ENCODE results near the gene AGBL1. TPM values are rescaled to one million over a fixed set of nuclear protein-coding genes. Genes with fewer than 3 reads are reported as not detected.

The AGBL1 gene
- total and polyA plus RNA-seq, 2 experiments from 2014 or later = not detected

DNA sequence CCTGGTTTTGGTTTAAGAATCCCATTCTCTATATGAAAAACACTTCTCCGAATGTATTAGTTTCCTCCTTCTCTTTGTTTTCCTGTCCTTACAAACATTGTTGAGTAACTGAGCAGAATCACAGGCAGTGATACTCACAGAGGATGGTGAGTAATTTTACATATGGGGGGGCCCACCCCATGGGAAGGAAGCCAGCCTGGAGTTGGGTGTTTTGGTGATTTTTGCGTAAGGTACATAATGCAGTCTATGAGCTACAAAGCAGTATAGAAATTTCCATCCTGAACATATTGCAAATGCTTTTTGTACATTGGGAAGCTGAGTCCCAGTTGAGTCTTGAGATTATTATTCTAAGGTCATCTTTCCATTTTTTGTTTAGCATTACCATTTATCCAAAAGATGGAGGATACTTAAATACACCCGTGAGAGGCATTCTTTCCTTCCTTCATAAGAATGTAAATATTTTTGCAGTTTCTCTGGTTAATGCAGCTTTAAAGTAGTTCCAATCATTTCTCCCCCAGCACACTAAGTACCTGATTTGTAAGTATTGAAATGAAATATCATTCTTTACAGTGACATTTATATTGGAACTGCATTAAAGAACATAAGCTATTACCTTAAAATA, 476.8 kb downstream of the AGBL1 start:
- in situ Hi-C loops (cut with MboI) = no loop called here
- WGBS, 2 experiments (ENCODE audit: low coverage in 1 of 2, low lambda C conversion rate in 2 of 2, missing lambda C conversion rate in 2 of 2) = 18 to 22% methylated on average over 3 of the region's 3 CpGs
- Histone ChIP-seq H3F3A (ENCODE audit: insufficient read depth) (no peaks in the 10 kb centered on the region), H3K4me3 (no peak overlapping the region), H3K4me1 (ENCODE audit: insufficient read depth) (no peaks in the 10 kb centered on the region), H3K36me3 (ENCODE audit: low read depth) (no peaks in the 10 kb centered on the region), H3K9ac (no peak overlapping the region), H3K79me2 (ENCODE audit: insufficient read depth) (no peaks in the 10 kb centered on the region), H3K9me2 (ENCODE audit: insufficient read depth) (no peaks in the 10 kb centered on the region), H3K27me3 (replicated peaks; ENCODE audit: insufficient read depth) (no peaks in the 10 kb centered on the region), H3K9me3 (ENCODE audit: low read depth) (no peaks in the 10 kb centered on the region), H2AFZ (no peak overlapping the region), H4K20me1 (ENCODE audit: insufficient read depth) (no peaks in the 10 kb centered on the region), H3K27ac (no peak overlapping the region), H3K4me2 (ENCODE audit: unreplicated experiment) (no peak overlapping the region)
- TF ChIP-seq EZH2phosphoT487 (IDR thresholded peaks at IDR 0.05; ENCODE audit: insufficient read depth, low read depth) (no peak), EZH2 (IDR thresholded peaks at IDR 0.05; ENCODE audit: insufficient read depth, poor library complexity, severe bottlenecking) (no peak)
- DNase-seq = no peak

DNA sequence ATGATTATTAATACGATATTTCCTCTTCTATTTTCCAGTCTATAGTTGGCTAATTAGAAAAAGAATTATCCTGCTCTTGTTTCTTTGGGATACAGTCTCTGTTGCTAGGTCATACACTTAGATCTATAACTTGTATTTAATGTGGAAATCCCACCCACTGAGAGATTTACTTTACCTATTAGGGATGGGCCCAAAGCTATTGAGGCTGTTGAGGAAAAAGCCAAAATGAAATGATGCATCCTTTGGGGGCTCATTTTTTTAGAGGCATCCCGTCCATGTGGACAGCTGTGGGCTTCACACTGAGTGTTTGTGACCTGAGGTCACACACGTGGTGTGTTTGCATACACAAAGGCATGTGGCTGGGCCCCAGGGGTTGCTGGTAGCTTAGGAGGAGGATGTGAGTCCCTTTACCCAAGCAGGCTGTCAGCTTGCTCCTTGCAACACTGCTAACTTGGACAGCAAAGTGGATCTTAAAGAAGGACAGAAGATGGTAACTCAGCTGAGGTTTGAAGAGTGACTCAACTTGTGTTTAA, 477.4 kb downstream of the AGBL1 start:
- no peak for DNase-seq
- Histone ChIP-seq H3K36me3 (ENCODE audit: low read depth) (no peaks in the 10 kb centered on the region), H3K27me3 (replicated peaks; ENCODE audit: insufficient read depth) (no peaks in the 10 kb centered on the region), H3K9me3 (ENCODE audit: low read depth) (no peaks in the 10 kb centered on the region), H3K9ac (no peak overlapping the region), H4K20me1 (ENCODE audit: insufficient read depth) (no peaks in the 10 kb centered on the region), H3K4me3 (no peak overlapping the region), H3K4me2 (ENCODE audit: unreplicated experiment) (no peak overlapping the region), H2AFZ (no peak overlapping the region), H3K27ac (no peak overlapping the region), H3K79me2 (ENCODE audit: insufficient read depth) (no peaks in the 10 kb centered on the region), H3K4me1 (ENCODE audit: insufficient read depth) (no peaks in the 10 kb centered on the region), H3F3A (ENCODE audit: insufficient read depth) (no peaks in the 10 kb centered on the region), H3K9me2 (ENCODE audit: insufficient read depth) (no peaks in the 10 kb centered on the region)
- in situ Hi-C loops (cut with MboI) = no loop called here
- WGBS, 2 experiments (ENCODE audit: low coverage in 1 of 2, low lambda C conversion rate in 2 of 2, missing lambda C conversion rate in 2 of 2) = 4 to 6% methylated on average over 3 of the region's 3 CpGs
- TF ChIP-seq EZH2phosphoT487 (IDR thresholded peaks at IDR 0.05; ENCODE audit: insufficient read depth, low read depth) (no peak), EZH2 (IDR thresholded peaks at IDR 0.05; ENCODE audit: insufficient read depth, poor library complexity, severe bottlenecking) (no peak)

DNA sequence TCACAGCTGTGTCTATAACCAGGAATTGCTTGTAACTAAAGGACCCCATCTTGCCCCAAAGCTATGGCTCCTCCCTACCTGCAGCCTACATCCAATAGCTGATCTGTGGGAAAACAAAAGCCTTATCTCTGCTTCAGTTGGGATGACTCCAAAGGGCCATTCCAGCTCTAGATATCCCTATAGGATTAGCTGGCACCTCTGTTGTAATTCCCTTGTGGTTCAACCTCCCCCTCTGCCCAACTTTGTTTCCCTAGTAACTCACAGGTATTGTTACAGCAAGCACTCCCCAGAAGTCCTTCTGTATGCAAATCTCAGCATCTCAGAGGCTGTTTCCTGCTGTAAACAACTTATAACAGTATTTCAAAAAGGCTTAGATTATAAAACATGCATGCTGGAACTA, 478.6 kb downstream of the AGBL1 start:
- Histone ChIP-seq H3K36me3 (ENCODE audit: low read depth) (no peaks in the 10 kb centered on the region), H3K9me2 (ENCODE audit: insufficient read depth) (no peaks in the 10 kb centered on the region), H3K9ac (no peak overlapping the region), H4K20me1 (ENCODE audit: insufficient read depth) (no peaks in the 10 kb centered on the region), H3F3A (ENCODE audit: insufficient read depth) (no peaks in the 10 kb centered on the region), H3K4me3 (no peak overlapping the region), H3K9me3 (ENCODE audit: low read depth) (no peaks in the 10 kb centered on the region), H3K79me2 (ENCODE audit: insufficient read depth) (no peaks in the 10 kb centered on the region), H3K27me3 (replicated peaks; ENCODE audit: insufficient read depth) (no peaks in the 10 kb centered on the region), H3K4me2 (ENCODE audit: unreplicated experiment) (no peak overlapping the region), H3K27ac (no peak overlapping the region), H3K4me1 (ENCODE audit: insufficient read depth) (no peaks in the 10 kb centered on the region), H2AFZ (no peak overlapping the region)
- no peak for TF ChIP-seq EZH2 (IDR thresholded peaks at IDR 0.05; ENCODE audit: insufficient read depth, poor library complexity, severe bottlenecking)
- no peak for TF ChIP-seq EZH2phosphoT487 (IDR thresholded peaks at IDR 0.05; ENCODE audit: insufficient read depth, low read depth)
- in situ Hi-C loops (cut with MboI) = no loop called here
- DNase-seq = no peak

DNA sequence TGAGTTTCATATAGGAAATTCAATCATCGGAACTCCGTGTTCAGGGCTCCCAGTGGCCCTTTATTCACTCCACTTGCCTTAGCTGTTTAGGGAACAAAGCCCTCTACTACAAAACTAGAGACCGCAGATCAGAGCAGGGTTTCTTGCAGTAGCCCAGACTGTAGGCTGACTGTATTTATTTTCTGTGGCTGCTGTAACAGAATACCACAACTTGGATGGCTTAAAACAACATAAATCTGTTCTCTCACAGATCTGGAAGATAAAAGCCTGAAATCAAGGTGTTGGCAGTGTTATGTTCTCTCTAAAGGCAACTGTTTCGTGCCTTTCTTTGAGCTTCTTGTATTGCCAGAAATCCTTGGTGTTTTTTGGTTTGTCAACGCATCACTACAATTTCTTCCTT, 479.0 kb downstream of the AGBL1 start:
- H3K4me3 ChIP-seq = no peak overlapping the region
- no peaks in the 10 kb centered on the region for H3F3A ChIP-seq (ENCODE audit: insufficient read depth)
- no peak for TF ChIP-seq EZH2 (IDR thresholded peaks at IDR 0.05; ENCODE audit: insufficient read depth, poor library complexity, severe bottlenecking)
- TF ChIP-seq EZH2phosphoT487 (IDR thresholded peaks at IDR 0.05; ENCODE audit: insufficient read depth, low read depth) = no peak
- no peaks in the 10 kb centered on the region for H3K36me3 ChIP-seq (ENCODE audit: low read depth)
- H3K27ac ChIP-seq = no peak overlapping the region
- H3K27me3 ChIP-seq (replicated peaks; ENCODE audit: insufficient read depth) = no peaks in the 10 kb centered on the region
- H3K4me2 ChIP-seq (ENCODE audit: unreplicated experiment) = no peak overlapping the region
- no peaks in the 10 kb centered on the region for H4K20me1 ChIP-seq (ENCODE audit: insufficient read depth)
- no peak for DNase-seq
- H3K79me2 ChIP-seq (ENCODE audit: insufficient read depth) = no peaks in the 10 kb centered on the region
- no peak overlapping the region for H2AFZ ChIP-seq
- no peaks in the 10 kb centered on the region for H3K4me1 ChIP-seq (ENCODE audit: insufficient read depth)
- no peaks in the 10 kb centered on the region for H3K9me3 ChIP-seq (ENCODE audit: low read depth)
- no peak overlapping the region for H3K9ac ChIP-seq
- WGBS, 2 experiments (ENCODE audit: low coverage in 1 of 2, low lambda C conversion rate in 2 of 2, missing lambda C conversion rate in 2 of 2) = 15 to 18% methylated on average over 5 of the region's 5 CpGs
- in situ Hi-C loops (cut with MboI) = no loop called here
- H3K9me2 ChIP-seq (ENCODE audit: insufficient read depth) = no peaks in the 10 kb centered on the region

DNA sequence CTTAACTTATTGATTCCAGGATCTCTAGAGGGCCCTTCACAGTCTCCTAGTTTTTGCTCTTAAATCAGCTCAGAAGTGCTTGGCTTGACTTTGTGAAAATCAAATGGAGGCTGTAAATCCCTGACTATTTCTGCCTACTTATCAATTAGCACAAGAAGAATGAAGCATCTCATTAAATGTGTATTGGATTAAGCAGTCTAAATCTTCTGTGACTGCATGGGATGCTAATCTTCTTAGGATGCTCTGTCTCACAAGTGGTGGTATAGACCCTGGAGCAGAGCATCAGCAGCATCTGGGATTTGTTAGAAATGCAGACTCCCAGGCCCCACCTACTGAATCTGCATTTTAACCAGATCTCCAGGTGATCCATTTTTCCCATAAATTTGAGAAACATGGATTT, 488.7 kb downstream of the AGBL1 start:
- Histone ChIP-seq H4K20me1 (ENCODE audit: insufficient read depth) (no peaks in the 10 kb centered on the region), H3F3A (ENCODE audit: insufficient read depth) (no peaks in the 10 kb centered on the region), H3K27me3 (replicated peaks; ENCODE audit: insufficient read depth) (no peaks in the 10 kb centered on the region), H3K4me3 (no peak overlapping the region), H3K79me2 (ENCODE audit: insufficient read depth) (no peaks in the 10 kb centered on the region), H3K27ac (no peak overlapping the region), H3K36me3 (ENCODE audit: low read depth) (no peaks in the 10 kb centered on the region), H3K4me2 (ENCODE audit: unreplicated experiment) (no peak overlapping the region), H3K9me2 (ENCODE audit: insufficient read depth) (no peaks in the 10 kb centered on the region), H3K4me1 (ENCODE audit: insufficient read depth) (no peaks in the 10 kb centered on the region), H2AFZ (no peak overlapping the region), H3K9me3 (ENCODE audit: low read depth) (no peaks in the 10 kb centered on the region), H3K9ac (no peak overlapping the region)
- in situ Hi-C loops (cut with MboI) = no loop called here
- TF ChIP-seq EZH2 (IDR thresholded peaks at IDR 0.05; ENCODE audit: insufficient read depth, poor library complexity, severe bottlenecking) = no peak
- TF ChIP-seq EZH2phosphoT487 (IDR thresholded peaks at IDR 0.05; ENCODE audit: insufficient read depth, low read depth) = no peak
- DNase-seq = no peak

Measured in GM23248 (cell line).